Activated naive CD4-positive, alpha-beta T cell treated with anti-CD3 and anti-CD28 coated beads, Interleukin-2, amount 50 U/mL, for 24 hours (primary cell): ENCODE results near the gene BANF1.

Experiments used
- H3K27ac Mint-ChIP-seq: one replicate; pipeline ENCODE4 v1.8.0; 2021; ENCODE audit warnings: mild to moderate bottlenecking, mixed read lengths
- H3K27me3 Mint-ChIP-seq: one replicate; pipeline ENCODE4 v1.8.0; 2021; ENCODE audit warnings: mixed read lengths
- H3K36me3 Mint-ChIP-seq: one replicate; pipeline ENCODE4 v1.8.0; 2021; ENCODE audit warnings: mixed read lengths
- H3K4me1 Mint-ChIP-seq: one replicate; pipeline ENCODE4 v1.8.0; 2021; ENCODE audit warnings: mixed read lengths
- H3K4me3 Mint-ChIP-seq: one replicate; pipeline ENCODE4 v1.8.0; 2021; ENCODE audit warnings: mild to moderate bottlenecking, mixed read lengths
- H3K9me3 Mint-ChIP-seq: one replicate; pipeline ENCODE4 v1.8.0; 2021; ENCODE audit warnings: mixed read lengths

BANF1 gene

DNA sequence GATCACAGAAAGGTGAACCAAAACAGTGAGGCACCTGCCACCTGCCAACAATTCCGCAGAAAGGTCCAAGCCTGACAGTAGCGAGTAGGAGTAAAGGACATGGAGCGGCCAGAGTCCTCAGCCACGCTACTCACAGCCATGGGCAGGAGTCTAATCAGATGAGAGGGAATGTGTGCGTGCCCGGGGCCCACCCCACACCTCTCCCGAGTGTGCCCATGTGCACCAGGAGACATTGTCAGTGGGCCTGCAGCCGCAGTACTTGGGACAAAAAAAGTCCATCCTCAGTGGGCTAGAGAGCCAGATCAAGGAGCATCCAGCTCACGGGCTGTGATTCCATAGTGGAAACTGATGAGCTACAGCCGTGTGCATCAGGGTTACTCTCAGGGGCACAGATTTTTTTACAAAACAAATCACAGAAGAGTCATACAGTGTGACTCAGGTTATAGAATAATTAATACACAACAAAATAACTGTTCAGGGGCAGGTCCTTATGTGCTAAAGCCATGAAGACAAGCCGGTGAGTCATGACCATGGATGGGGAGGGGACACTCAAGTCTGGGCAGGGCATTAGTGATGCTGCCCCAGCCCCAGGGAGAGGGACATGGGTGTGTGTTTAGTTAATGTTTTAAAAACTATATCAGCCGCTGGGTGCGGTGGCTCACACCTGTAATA lies 28.7 kb upstream of the BANF1 start:
- Mint-ChIP-seq H3K36me3 (peaks cover 10% of the 10 kb centered on the region), H3K4me3 (no peak overlapping the region), H3K4me1 (peaks cover 19% of the 10 kb centered on the region), H3K9me3 (no peaks in the 10 kb centered on the region), H3K27ac (peak overlapping the region; percentile 68), H3K27me3 (no peaks in the 10 kb centered on the region)

DNA sequence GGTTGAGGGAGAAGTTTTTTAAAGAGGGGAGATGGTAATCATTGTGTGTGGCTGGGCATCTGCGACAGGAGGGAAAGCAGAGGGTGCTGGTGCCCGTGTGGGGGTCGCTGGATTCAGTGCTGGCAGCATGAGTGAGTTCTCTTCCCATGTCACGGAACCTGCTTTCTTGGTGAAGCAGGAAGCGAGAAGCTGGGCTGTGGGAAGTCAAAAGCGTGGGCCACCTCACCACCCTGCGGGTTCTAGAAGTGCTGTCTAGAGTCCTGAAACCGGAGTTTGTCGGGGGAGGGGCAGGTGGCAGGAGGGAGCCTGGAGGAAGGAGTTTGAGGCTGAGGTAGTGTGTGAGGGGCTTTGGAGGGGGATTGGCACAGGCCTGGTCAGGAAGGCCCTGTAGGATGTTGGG lies 26.5 kb upstream of the BANF1 start:
- no peaks in the 10 kb centered on the region for H3K9me3 Mint-ChIP-seq
- no peak overlapping the region for H3K4me3 Mint-ChIP-seq
- H3K36me3 Mint-ChIP-seq, result peaks cover 10% of the 10 kb centered on the region
- no peaks in the 10 kb centered on the region for H3K27me3 Mint-ChIP-seq
- H3K4me1 Mint-ChIP-seq, result peaks cover 13% of the 10 kb centered on the region
- peak overlapping the region; percentile 68 for H3K27ac Mint-ChIP-seq

DNA sequence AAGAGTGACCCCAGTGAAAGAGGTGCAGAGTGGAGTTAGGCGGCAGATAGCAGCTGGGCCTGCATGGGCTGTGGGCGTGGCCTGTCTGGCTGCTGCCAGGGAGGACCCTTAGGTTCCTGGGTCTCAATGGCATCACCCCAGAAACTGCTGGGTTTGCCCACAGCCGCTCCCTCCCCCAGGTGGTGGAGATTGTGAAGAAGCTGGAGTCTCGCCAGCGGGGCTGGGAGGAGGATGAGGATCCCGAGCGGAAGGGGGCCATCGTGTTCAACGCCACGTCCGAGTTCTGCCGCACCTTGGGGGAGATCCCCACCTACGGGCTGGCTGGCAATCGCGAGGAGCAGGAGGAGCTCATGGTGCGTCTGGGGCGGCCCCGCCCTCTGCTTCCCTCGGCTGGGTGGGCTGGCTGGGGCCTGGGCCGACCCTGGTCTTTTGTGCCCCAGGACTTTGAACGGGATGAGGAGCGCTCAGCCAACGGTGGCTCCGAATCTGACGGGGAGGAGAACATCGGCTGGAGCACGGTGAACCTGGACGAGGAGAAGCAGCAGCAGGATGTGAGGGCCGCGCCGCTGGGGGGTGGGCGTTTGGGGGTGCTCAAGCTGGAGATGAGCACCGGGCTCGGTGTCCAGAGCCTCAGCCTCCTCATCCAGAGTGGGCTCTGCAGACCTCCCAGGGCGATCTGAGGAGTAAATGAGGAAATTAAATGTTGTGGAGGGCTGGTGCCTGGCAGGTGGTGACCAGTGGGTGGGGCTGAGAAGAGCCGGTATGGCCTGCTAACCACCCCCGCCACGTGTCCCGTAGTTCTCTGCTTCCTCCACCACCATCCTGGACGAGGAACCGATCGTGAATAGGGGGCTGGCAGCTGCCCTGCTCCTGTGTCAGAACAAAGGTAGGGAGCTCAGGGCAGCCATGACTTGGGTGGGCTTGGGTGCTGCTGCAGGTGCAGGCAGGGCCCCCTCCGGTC lies 25.8 kb upstream of the BANF1 start:
- Mint-ChIP-seq H3K4me3 (no peak overlapping the region), H3K27ac (no peak overlapping the region), H3K27me3 (no peaks in the 10 kb centered on the region), H3K36me3 (peaks cover 9% of the 10 kb centered on the region), H3K9me3 (no peaks in the 10 kb centered on the region), H3K4me1 (peaks cover 13% of the 10 kb centered on the region)

DNA sequence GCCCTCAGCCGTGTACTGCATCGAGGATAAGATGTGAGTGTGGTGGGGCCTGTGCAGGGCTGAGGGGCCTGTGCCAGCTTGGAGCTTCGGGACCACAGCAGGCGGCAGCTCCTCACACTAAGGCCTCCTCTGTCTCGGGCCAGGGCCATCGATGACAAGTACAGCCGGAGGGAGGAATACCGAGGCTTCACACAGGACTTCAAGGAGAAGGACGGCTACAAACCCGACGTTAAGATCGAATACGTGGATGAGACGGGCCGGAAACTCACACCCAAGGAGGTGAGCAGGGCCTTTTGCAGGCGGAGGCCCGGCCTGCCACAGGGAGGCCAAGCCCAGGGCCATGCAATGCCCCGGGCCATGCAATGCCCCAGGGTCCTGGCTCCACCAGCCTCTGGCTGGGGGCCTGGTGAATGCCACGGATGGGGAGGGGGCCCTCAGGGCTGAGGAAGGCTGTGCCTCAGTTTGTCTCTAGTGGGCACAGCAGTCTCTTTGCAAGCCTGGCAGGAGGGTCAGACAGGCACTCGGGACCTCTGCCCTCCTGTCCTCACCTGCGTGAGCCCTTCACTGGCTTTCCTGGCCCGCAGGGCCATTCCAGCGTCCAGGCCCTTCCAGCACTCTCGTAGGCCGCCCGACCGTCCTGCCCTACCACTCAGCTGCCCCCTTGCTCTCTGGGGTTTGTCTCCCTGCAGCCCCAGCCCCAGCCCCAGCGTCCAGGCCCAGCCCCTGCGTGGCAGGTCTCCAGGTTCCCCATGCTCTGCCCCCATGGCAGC lies 24.5 kb upstream of the BANF1 start:
- Mint-ChIP-seq H3K4me3 (no peak overlapping the region), H3K27ac (no peak overlapping the region), H3K27me3 (no peaks in the 10 kb centered on the region), H3K36me3 (peaks cover 5% of the 10 kb centered on the region), H3K4me1 (peaks cover 6% of the 10 kb centered on the region), H3K9me3 (no peaks in the 10 kb centered on the region)

DNA sequence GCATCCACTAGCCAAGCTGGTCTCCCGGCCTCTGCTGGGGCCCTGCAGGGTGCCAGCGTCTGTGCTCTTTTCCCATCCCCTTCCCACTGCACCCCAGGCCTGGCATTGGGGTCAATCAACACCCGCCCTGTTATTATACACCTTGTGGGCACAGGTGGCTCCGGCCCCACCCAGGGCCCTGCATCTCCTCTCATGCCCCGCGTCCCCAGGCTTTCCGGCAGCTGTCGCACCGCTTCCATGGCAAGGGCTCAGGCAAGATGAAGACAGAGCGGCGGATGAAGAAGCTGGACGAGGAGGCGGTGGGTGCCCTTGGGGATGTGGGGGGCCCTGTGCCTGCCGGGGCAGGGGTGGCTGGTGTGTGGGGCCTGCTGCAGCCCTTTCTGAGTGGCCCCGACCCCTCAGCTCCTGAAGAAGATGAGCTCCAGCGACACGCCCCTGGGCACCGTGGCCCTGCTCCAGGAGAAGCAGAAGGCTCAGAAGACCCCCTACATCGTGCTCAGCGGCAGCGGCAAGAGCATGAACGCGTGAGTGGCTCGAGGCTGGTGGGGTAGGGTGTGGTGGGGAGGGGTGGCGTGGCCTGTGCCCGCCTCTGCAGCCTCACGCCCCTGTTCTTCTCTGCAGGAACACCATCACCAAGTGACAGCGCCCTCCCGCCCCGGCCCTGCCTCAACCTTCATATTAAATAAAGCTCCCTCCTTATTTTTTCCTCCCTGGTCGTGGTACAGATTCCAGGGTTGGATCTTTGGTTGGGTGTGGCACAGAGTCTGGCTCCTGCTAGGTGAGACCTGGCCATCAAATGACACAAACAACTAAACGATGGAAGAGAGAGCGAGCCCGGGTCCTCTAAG lies 23.7 kb upstream of the BANF1 start:
- Mint-ChIP-seq H3K27ac (no peak overlapping the region), H3K9me3 (no peaks in the 10 kb centered on the region), H3K4me1 (peaks cover 6% of the 10 kb centered on the region), H3K27me3 (no peaks in the 10 kb centered on the region), H3K4me3 (no peak overlapping the region), H3K36me3 (peaks cover 2% of the 10 kb centered on the region)

DNA sequence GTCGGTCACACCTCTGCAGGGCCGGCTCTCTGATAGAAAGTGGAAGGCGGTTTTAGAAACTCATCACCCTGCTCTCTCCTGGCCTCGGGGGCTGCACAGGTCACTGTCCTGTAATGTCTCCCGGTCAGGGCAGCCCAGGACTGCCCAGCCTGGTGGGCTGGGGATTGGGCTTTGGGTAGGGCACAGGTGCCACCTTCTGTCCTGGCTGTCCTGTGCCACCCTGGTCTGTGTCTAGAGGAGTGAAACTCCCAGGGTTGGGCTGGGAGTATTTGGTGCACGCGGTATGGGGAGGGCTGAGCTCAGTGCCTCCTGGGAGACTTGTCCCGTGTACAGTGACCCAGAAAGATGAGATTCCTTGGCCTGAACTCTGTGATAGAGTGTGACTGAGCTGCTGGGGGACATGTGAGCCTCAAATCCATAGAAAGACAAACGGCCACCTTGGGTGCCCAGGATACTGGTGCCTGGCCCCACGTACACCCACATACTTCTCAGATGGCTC lies 23.0 kb upstream of the BANF1 start:
- Mint-ChIP-seq H3K27me3 (no peaks in the 10 kb centered on the region), H3K9me3 (no peaks in the 10 kb centered on the region), H3K4me3 (no peak overlapping the region), H3K4me1 (peaks cover 6% of the 10 kb centered on the region), H3K27ac (no peak overlapping the region), H3K36me3 (peaks cover 2% of the 10 kb centered on the region)

DNA sequence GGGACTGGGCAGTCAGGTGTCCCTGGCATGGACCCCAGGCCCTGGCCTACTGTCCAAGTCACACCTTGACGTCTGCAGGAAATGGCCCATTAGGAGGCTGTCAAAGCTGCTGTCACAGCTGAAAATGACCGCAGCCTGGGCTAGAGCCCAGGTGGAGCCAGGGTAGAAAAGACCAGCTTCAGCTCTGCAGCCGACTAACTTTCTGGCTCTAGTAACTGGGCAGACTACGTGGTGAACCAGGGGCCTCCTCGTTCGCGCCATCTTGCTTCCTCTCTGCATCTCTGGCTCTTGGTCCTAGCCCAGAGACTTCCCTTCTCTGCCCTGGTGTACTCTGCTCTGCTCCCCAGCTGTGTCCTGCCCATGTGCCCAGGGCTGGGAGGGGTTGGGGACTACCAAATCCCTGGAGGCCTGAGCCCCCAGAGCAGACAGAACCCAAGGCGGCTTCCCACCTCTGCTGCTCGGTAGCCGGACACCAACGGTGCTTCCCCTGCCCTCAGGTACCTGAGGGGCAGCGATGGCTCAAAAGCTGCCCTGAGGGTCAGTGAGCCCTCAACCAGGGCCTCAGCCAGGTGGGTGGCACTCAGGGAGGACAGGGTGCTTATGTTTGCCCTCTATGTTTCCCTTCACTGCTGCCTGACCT lies 21.1 kb upstream of the BANF1 start:
- no peaks in the 10 kb centered on the region for H3K9me3 Mint-ChIP-seq
- peaks cover 1% of the 10 kb centered on the region for H3K4me1 Mint-ChIP-seq
- H3K36me3 Mint-ChIP-seq, result no peaks in the 10 kb centered on the region
- peak overlapping the region; percentile 49 for H3K27ac Mint-ChIP-seq
- no peak overlapping the region for H3K4me3 Mint-ChIP-seq
- no peaks in the 10 kb centered on the region for H3K27me3 Mint-ChIP-seq

DNA sequence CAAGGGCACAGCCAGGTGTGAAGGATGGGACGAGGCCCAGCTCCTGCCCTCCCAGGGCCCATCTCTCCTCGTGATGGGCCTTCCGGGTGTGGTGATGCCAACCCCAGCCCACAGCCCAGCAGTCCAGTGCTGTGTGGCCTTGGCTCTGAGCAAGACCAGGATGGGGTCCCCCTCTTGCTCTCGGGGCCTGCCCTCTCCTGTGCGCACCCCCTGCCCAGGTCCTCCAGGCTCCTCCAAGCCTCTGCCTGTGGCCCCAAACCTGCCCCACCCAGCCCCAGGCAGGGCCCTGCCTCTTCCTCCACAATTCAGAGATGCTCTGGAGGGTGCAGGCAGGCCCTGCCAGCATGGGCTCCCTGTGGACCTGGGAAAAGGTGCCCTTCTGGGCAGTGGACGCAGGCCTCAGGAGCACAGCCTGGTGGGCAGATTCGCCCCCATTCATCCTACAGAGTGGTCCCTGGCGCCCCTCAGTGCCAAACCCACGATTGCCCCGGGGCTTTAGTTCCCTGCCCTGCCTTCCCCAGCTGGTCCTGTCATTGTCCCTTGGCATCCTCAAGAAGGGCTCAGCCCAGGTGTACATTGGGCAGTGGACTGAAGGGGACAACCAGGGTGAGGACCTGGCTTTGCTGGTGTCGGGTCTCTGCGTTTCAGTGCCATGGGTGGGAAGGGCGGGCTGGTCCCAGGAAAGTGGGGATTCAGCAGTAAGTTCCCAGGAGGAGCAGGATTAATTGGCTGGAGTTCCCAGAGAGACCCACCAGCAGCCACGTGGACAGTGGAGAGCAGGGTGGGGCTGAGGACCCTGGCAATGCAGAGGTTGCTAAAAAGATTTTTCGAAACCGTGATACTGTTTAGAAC lies 20.1 kb upstream of the BANF1 start:
- no peak overlapping the region for H3K4me3 Mint-ChIP-seq
- no peaks in the 10 kb centered on the region for H3K27me3 Mint-ChIP-seq
- no peaks in the 10 kb centered on the region for H3K9me3 Mint-ChIP-seq
- H3K36me3 Mint-ChIP-seq, result no peaks in the 10 kb centered on the region
- no peak overlapping the region for H3K27ac Mint-ChIP-seq
- no peaks in the 10 kb centered on the region for H3K4me1 Mint-ChIP-seq

DNA sequence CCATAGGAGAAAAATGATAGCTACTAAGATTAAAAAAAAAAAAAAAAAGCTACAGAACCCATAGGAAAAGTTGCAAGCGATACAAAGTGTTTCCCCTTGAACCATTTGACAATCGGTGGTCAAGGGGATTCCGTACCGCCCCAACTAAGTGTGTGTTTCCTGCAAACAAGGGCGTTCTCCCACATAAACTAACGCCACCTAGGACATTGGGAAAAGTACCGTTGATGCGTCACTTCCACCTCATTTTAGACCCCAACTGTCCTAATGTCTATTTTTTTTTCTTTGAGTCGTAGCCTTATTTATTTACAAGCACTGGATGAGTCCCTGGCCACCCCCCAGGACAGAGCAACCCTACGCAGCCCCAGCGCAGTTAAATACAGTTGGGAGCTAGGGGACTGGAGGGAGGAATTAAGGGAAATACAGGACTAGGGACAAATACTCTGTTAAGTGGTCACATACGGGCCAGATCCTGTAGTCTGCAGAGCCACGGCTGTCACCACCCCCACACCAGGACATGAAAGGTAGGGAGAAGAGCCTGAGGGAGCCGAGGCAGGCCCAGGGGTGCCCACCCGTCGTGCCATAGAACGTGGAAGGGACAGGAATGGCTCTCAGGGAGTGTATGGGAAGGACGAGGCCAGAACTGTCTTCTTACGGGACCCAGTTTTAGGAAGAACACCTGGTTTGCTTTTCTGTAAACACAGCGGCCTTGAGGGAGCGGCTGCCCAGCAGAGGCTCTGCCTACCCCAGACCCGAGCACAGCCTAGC lies 19.3 kb upstream of the BANF1 start:
- H3K27me3 Mint-ChIP-seq, result no peaks in the 10 kb centered on the region
- no peaks in the 10 kb centered on the region for H3K36me3 Mint-ChIP-seq
- H3K9me3 Mint-ChIP-seq, result no peaks in the 10 kb centered on the region
- H3K4me3 Mint-ChIP-seq, result no peak overlapping the region
- no peaks in the 10 kb centered on the region for H3K4me1 Mint-ChIP-seq
- no peak overlapping the region for H3K27ac Mint-ChIP-seq

DNA sequence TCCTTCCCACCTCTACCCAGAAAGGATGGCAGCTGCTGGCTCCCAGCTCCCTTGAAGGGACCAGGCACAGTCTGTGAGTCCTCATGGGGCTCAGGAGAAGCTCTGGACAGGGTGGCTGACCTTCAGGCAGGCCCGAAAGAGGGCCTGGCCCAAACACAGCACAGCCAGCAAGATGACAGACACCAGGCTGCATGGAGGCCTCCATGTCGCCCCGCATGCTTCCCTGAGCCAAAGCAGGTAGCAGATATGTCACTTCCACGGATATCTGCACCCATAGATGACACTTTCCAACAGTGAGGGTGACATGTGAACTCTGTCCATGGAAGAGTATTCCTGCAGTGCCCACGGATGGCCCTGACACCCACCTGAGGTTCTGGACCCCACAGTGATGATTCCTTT lies 18.7 kb upstream of the BANF1 start:
- no peaks in the 10 kb centered on the region for H3K4me1 Mint-ChIP-seq
- H3K27me3 Mint-ChIP-seq, result no peaks in the 10 kb centered on the region
- no peak overlapping the region for H3K27ac Mint-ChIP-seq
- no peaks in the 10 kb centered on the region for H3K9me3 Mint-ChIP-seq
- no peaks in the 10 kb centered on the region for H3K36me3 Mint-ChIP-seq
- H3K4me3 Mint-ChIP-seq, result no peak overlapping the region

DNA sequence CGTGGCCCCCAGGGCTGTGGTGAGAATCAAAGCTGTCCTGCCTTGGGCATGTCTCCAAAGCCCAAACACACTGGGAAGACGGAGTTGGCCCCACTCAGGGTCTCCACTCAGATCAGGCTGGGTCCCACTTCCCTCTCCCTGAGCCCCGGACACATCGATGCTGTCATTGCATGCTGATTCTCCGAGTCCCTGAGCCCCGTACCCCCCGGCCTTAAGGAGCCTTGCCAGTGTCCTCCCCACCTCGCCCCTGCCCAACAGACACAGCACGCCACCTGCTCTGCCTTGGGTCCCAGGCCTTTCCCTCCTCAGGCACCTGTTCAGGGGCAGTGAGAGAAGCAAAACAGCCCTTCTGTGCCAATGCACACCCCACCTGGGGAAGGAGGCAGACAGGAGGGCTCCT lies 15.0 kb upstream of the BANF1 start:
- H3K36me3 Mint-ChIP-seq, result peaks cover 4% of the 10 kb centered on the region
- H3K27me3 Mint-ChIP-seq, result no peaks in the 10 kb centered on the region

DNA sequence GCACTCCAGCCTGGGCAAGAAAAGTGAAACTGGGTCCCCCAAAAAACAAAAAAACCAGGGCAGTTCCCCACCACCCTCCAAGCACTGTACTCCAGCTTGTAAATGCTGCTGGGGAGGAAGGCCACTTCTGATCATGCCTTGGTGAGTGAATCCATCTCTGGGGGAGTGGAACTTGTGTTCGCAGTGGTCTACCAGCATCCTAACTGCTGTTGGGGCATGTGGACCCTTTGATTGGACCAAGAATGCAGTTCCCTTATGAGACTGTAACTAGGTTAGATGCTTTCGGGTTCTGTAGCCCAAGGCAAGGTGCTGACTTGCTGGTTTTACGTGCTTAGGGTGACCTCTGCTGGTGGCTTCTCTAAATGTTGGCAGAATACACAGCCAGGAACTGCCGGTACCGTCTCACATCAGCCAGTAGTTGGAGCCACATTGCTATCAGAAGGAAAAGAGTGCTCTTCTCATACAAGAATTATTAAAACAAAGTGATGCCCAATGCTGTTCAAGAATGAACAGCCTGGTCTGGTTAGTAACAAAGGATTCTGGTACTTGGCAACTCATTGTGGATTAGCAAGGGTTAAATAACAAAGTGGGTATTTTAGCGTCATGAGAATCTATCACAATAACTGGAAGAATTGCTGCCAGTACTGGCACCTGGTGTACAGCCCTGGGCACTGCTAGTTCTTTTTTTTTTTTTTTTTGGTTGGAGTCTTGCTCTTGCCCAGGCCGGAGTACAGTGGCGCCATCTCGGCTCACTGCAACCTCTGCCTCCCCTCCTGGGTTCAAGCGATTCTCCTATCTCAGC lies 13.3 kb upstream of the BANF1 start:
- H3K27ac Mint-ChIP-seq, result peak overlapping the region; percentile 46
- no peaks in the 10 kb centered on the region for H3K27me3 Mint-ChIP-seq

More for the DNA sequence above, 15.0 kb upstream of the BANF1 start:
- Mint-ChIP-seq H3K9me3 (no peaks in the 10 kb centered on the region), H3K4me1 (peaks cover 6% of the 10 kb centered on the region), H3K4me3 (no peak overlapping the region), H3K27ac (no peak overlapping the region)

More for the DNA sequence above, 13.3 kb upstream of the BANF1 start:
- no peaks in the 10 kb centered on the region for H3K9me3 Mint-ChIP-seq
- H3K4me1 Mint-ChIP-seq, result peaks cover 6% of the 10 kb centered on the region
- peaks cover 4% of the 10 kb centered on the region for H3K36me3 Mint-ChIP-seq
- no peak overlapping the region for H3K4me3 Mint-ChIP-seq
